ENCODE data around the gene ADGRG2.
A peak's percentile ranks its signal among the peaks of the same experiment; 100 is the strongest.

DNA sequence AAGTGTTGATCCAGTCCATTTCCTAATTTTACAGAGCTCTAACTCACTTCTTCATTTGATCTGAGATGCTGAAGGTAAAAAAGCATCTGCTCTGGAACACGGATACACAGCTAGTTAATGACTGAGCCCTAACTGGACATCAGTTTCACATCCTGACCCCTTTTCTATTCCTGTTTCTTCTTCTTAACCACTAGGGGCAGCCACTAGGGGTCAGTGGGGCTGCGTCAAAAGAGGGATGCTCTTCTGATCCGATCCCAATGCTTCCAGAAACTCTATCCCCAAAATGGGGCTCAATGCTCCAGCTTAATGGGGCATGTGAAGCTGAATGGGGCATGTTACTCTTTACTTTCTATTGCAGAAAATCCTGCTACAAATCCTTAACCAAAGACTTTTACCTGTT, 105.0 kb downstream of the ADGRG2 start:
- TF ChIP-seq, protein P1, sequence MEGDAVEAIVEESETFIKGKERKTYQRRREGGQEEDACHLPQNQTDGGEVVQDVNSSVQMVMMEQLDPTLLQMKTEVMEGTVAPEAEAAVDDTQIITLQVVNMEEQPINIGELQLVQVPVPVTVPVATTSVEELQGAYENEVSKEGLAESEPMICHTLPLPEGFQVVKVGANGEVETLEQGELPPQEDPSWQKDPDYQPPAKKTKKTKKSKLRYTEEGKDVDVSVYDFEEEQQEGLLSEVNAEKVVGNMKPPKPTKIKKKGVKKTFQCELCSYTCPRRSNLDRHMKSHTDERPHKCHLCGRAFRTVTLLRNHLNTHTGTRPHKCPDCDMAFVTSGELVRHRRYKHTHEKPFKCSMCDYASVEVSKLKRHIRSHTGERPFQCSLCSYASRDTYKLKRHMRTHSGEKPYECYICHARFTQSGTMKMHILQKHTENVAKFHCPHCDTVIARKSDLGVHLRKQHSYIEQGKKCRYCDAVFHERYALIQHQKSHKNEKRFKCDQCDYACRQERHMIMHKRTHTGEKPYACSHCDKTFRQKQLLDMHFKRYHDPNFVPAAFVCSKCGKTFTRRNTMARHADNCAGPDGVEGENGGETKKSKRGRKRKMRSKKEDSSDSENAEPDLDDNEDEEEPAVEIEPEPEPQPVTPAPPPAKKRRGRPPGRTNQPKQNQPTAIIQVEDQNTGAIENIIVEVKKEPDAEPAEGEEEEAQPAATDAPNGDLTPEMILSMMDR (conservative IDR thresholded peaks at IDR 0.05 in 1 of 2, IDR thresholded peaks at IDR 0.05 in 1 of 2; ENCODE audit: low read depth in 1 of 2, low read length in 2 of 2) = peak; percentile 38 to 59
- no peak for TF ChIP-seq EZH2 (IDR thresholded peaks at IDR 0.05; ENCODE audit: low read length, missing control alignments)

All from fibroblast of lung (primary cell).